Measurements from ENCODE around the gene MRPS14.
A peak's percentile ranks its signal among the peaks of the same experiment; 100 is the strongest.

Gene MRPS14

GRCh38 chr1:175015243-175015642 lies 8.0 kb downstream of the MRPS14 start:
- H4K8ac ChIP-seq (ENCODE audit: low read length), result no peak overlapping the region
- no peak overlapping the region for H2BK15ac ChIP-seq (ENCODE audit: low read depth, poor library complexity, severe bottlenecking)
- H3K4me2 ChIP-seq (ENCODE audit: low read length, poor library complexity, severe bottlenecking), result no peak overlapping the region
- H3K14ac ChIP-seq (ENCODE audit: low read length in 2 of 2), result no peak overlapping the region
- peaks cover 16% of the 10 kb centered on the region for H3K79me1 ChIP-seq (replicated peaks; ENCODE audit: low read length, poor library complexity, severe bottlenecking)
- peak; percentile 80 for DNase-seq
- no peak overlapping the region for H3K9ac ChIP-seq (ENCODE audit: low read length)
- no peak overlapping the region for H3K18ac ChIP-seq (ENCODE audit: low read depth in 1 of 2, low read length in 2 of 2)
- H3K23ac ChIP-seq (ENCODE audit: low read length in 2 of 2), result no peak overlapping the region
- H3K27ac ChIP-seq (ENCODE audit: low read length, poor library complexity, severe bottlenecking), result peak overlapping the region; percentile 60
- 55% methylated on average over 4 of the region's 4 CpGs for WGBS
- H2BK5ac ChIP-seq (ENCODE audit: low read depth, low read length, poor library complexity, severe bottlenecking), result no peak overlapping the region
- H4K91ac ChIP-seq (ENCODE audit: low read length), result no peak overlapping the region
- H3K36me3 ChIP-seq (ENCODE audit: control insufficient read depth in 1 of 2, insufficient read depth in 2 of 2, low read depth in 1 of 2, low read length in 2 of 2), result peaks cover 21 to 77% of the 10 kb centered on the region in 2 experiments
- H2AK5ac ChIP-seq (ENCODE audit: low read length, severe bottlenecking), result no peak overlapping the region
- H2BK120ac ChIP-seq (ENCODE audit: low read depth, low read length), result no peak overlapping the region
- no peaks in the 10 kb centered on the region for H3K9me3 ChIP-seq (ENCODE audit: control insufficient read depth, low read length)
- peak overlapping the region in 1 of 2 experiments; percentile 4 for H3K4me3 ChIP-seq (ENCODE audit: insufficient read depth in 1 of 2, low read depth in 1 of 2, low read length in 2 of 2)
- H2BK12ac ChIP-seq (ENCODE audit: low read length in 2 of 2), result no peak overlapping the region
- H3K27me3 ChIP-seq (ENCODE audit: control insufficient read depth in 1 of 2, insufficient read depth in 1 of 2, low read length in 2 of 2), result no peaks in the 10 kb centered on the region
- H3K4ac ChIP-seq (ENCODE audit: low read depth in 1 of 2, low read length in 2 of 2), result no peak overlapping the region
- H2AFZ ChIP-seq (ENCODE audit: low read depth, low read length), result no peak overlapping the region
- H3K4me1 ChIP-seq (ENCODE audit: control insufficient read depth, insufficient read depth, low read depth, low read length), result peaks cover 3% of the 10 kb centered on the region

- H3K36me3 ChIP-seq (ENCODE audit: control insufficient read depth in 1 of 2, insufficient read depth in 2 of 2, low read depth in 1 of 2, low read length in 2 of 2), result peaks cover 21 to 88% of the 10 kb centered on the region in 2 experiments
- no peak overlapping the region for H2BK15ac ChIP-seq (ENCODE audit: low read depth, poor library complexity, severe bottlenecking)
- H2BK5ac ChIP-seq (ENCODE audit: low read depth, low read length, poor library complexity, severe bottlenecking), result no peak overlapping the region
- no peak overlapping the region for H3K18ac ChIP-seq (ENCODE audit: low read depth in 1 of 2, low read length in 2 of 2)
- H3K23ac ChIP-seq (ENCODE audit: low read length in 2 of 2), result no peak overlapping the region
- H3K9me3 ChIP-seq (ENCODE audit: control insufficient read depth, low read length), result no peaks in the 10 kb centered on the region
- H3K4me1 ChIP-seq (ENCODE audit: control insufficient read depth, insufficient read depth, low read depth, low read length), result peaks cover 3% of the 10 kb centered on the region
- no peak overlapping the region for H4K91ac ChIP-seq (ENCODE audit: low read length)
- no peak overlapping the region for H3K14ac ChIP-seq (ENCODE audit: low read length in 2 of 2)
- no peak overlapping the region for H2BK12ac ChIP-seq (ENCODE audit: low read length in 2 of 2)
- no peak overlapping the region for H3K4me3 ChIP-seq (ENCODE audit: insufficient read depth in 1 of 2, low read depth in 1 of 2, low read length in 2 of 2)
- no peak overlapping the region for H4K8ac ChIP-seq (ENCODE audit: low read length)
- no peak overlapping the region for H3K9ac ChIP-seq (ENCODE audit: low read length)
- no peak overlapping the region for H2AFZ ChIP-seq (ENCODE audit: low read depth, low read length)
- peaks cover 16% of the 10 kb centered on the region for H3K79me1 ChIP-seq (replicated peaks; ENCODE audit: low read length, poor library complexity, severe bottlenecking)
- no peak overlapping the region for H2AK5ac ChIP-seq (ENCODE audit: low read length, severe bottlenecking)
- no peak overlapping the region for H3K4ac ChIP-seq (ENCODE audit: low read depth in 1 of 2, low read length in 2 of 2)
- no peak for DNase-seq
- WGBS, result 100% methylated on average over 1 of the region's 1 CpG
- H3K27ac ChIP-seq (ENCODE audit: low read length, poor library complexity, severe bottlenecking), result no peak overlapping the region
- no peak overlapping the region for H3K4me2 ChIP-seq (ENCODE audit: low read length, poor library complexity, severe bottlenecking)
- no peaks in the 10 kb centered on the region for H3K27me3 ChIP-seq (ENCODE audit: control insufficient read depth in 1 of 2, insufficient read depth in 1 of 2, low read length in 2 of 2)
- H2BK120ac ChIP-seq (ENCODE audit: low read depth, low read length), result no peak overlapping the region
Observed at GRCh38 chr1:175013445-175013844, 9.8 kb downstream of the MRPS14 start.

- Histone ChIP-seq H3K36me3 (ENCODE audit: control insufficient read depth in 1 of 2, insufficient read depth in 2 of 2, low read depth in 1 of 2, low read length in 2 of 2) (peaks cover 9 to 97% of the 10 kb centered on the region in 2 experiments), H3K4ac (ENCODE audit: low read depth in 1 of 2, low read length in 2 of 2) (no peak overlapping the region), H2BK12ac (ENCODE audit: low read length in 2 of 2) (no peak overlapping the region), H3K14ac (ENCODE audit: low read length in 2 of 2) (no peak overlapping the region), H3K27ac (ENCODE audit: low read length, poor library complexity, severe bottlenecking) (no peak overlapping the region), H3K18ac (ENCODE audit: low read depth in 1 of 2, low read length in 2 of 2) (no peak overlapping the region), H3K9ac (ENCODE audit: low read length) (no peak overlapping the region), H2BK5ac (ENCODE audit: low read depth, low read length, poor library complexity, severe bottlenecking) (no peak overlapping the region), H3K4me2 (ENCODE audit: low read length, poor library complexity, severe bottlenecking) (no peak overlapping the region), H3K9me3 (ENCODE audit: control insufficient read depth, low read length) (no peaks in the 10 kb centered on the region), H3K23ac (ENCODE audit: low read length in 2 of 2) (no peak overlapping the region), H2BK15ac (ENCODE audit: low read depth, poor library complexity, severe bottlenecking) (no peak overlapping the region), H4K91ac (ENCODE audit: low read length) (no peak overlapping the region), H3K27me3 (ENCODE audit: control insufficient read depth in 1 of 2, insufficient read depth in 1 of 2, low read length in 2 of 2) (no peaks in the 10 kb centered on the region), H2BK120ac (ENCODE audit: low read depth, low read length) (no peak overlapping the region), H2AFZ (ENCODE audit: low read depth, low read length) (no peak overlapping the region), H4K8ac (ENCODE audit: low read length) (no peak overlapping the region), H2AK5ac (ENCODE audit: low read length, severe bottlenecking) (no peak overlapping the region), H3K4me3 (ENCODE audit: insufficient read depth in 1 of 2, low read depth in 1 of 2, low read length in 2 of 2) (no peak overlapping the region), H3K4me1 (ENCODE audit: control insufficient read depth, insufficient read depth, low read depth, low read length) (no peaks in the 10 kb centered on the region), H3K79me1 (replicated peaks; ENCODE audit: low read length, poor library complexity, severe bottlenecking) (peaks cover 10% of the 10 kb centered on the region)
- no peak for DNase-seq
- WGBS, result 92% methylated on average over 10 of the region's 10 CpGs
Observed at GRCh38 chr1:175009532-175009931, 13.7 kb downstream of the MRPS14 start.

GRCh38 chr1:175005085-175005783 lies 18.0 kb downstream of the MRPS14 start:
- peaks cover 0 to 57% of the 10 kb centered on the region in 2 experiments for H3K36me3 ChIP-seq (ENCODE audit: control insufficient read depth in 1 of 2, insufficient read depth in 2 of 2, low read depth in 1 of 2, low read length in 2 of 2)
- no peak overlapping the region for H3K14ac ChIP-seq (ENCODE audit: low read length in 2 of 2)
- no peaks in the 10 kb centered on the region for H3K9me3 ChIP-seq (ENCODE audit: control insufficient read depth, low read length)
- no peak for DNase-seq
- H4K8ac ChIP-seq (ENCODE audit: low read length), result no peak overlapping the region
- no peaks in the 10 kb centered on the region for H3K4me1 ChIP-seq (ENCODE audit: control insufficient read depth, insufficient read depth, low read depth, low read length)
- H2BK5ac ChIP-seq (ENCODE audit: low read depth, low read length, poor library complexity, severe bottlenecking), result no peak overlapping the region
- H2BK120ac ChIP-seq (ENCODE audit: low read depth, low read length), result no peak overlapping the region
- no peak overlapping the region for H2BK12ac ChIP-seq (ENCODE audit: low read length in 2 of 2)
- H4K91ac ChIP-seq (ENCODE audit: low read length), result no peak overlapping the region
- H2BK15ac ChIP-seq (ENCODE audit: low read depth, poor library complexity, severe bottlenecking), result no peak overlapping the region
- no peak overlapping the region for H2AK5ac ChIP-seq (ENCODE audit: low read length, severe bottlenecking)
- WGBS, result 92% methylated on average over 8 of the region's 8 CpGs
- no peak overlapping the region for H3K9ac ChIP-seq (ENCODE audit: low read length)
- no peak overlapping the region for H3K23ac ChIP-seq (ENCODE audit: low read length in 2 of 2)
- no peak overlapping the region for H2AFZ ChIP-seq (ENCODE audit: low read depth, low read length)
- H3K79me1 ChIP-seq (replicated peaks; ENCODE audit: low read length, poor library complexity, severe bottlenecking), result peaks cover 3% of the 10 kb centered on the region
- no peaks in the 10 kb centered on the region for H3K27me3 ChIP-seq (ENCODE audit: control insufficient read depth in 1 of 2, insufficient read depth in 1 of 2, low read length in 2 of 2)
- no peak overlapping the region for H3K4me2 ChIP-seq (ENCODE audit: low read length, poor library complexity, severe bottlenecking)
- H3K4ac ChIP-seq (ENCODE audit: low read depth in 1 of 2, low read length in 2 of 2), result no peak overlapping the region
- no peak overlapping the region for H3K27ac ChIP-seq (ENCODE audit: low read length, poor library complexity, severe bottlenecking)
- no peak overlapping the region for H3K18ac ChIP-seq (ENCODE audit: low read depth in 1 of 2, low read length in 2 of 2)
- no peak overlapping the region for H3K4me3 ChIP-seq (ENCODE audit: insufficient read depth in 1 of 2, low read depth in 1 of 2, low read length in 2 of 2)

Data from mesenchymal stem cell (in vitro differentiated cells and primary cell).